GM23338 (cell line): ENCODE measurements around the gene ZC2HC1B. TPM values are rescaled to one million over a fixed set of nuclear protein-coding genes. Genes with fewer than 3 reads are reported as not detected.

Experiments used
- ATAC-seq: fragments of 200-7000 bp; cut with Tn5 transposase; 3 replicates; pipeline ENCODE4 v1.9.1; 2020
- DNase-seq: peaks from one replicate; pipeline ENCODE4 v3.0.0-alpha.2; 2015; ENCODE audit warnings: low spot score
- H2AFZ ChIP-seq: fragments of 200-600 bp; sonication (generic); 2 replicates; pipeline ENCODE4 v1.8.0; 2016; ENCODE audit warnings: antibody characterized with exemption, mild to moderate bottlenecking, moderate library complexity
- H3F3A ChIP-seq: fragments of 200-600 bp; sonication (generic); replicated peaks from 2 replicates; pipeline ENCODE4 v1.8.0; 2017; ENCODE audit warnings: antibody characterized with exemption, mixed run types, low read depth
- H3K27ac ChIP-seq: fragments of 200-600 bp; sonication (generic); 2 replicates; pipeline ENCODE4 v1.6.1; 2016; ENCODE audit warnings: low read depth
- H3K27me3 ChIP-seq: fragments of 200-600 bp; sonication (generic); 2 replicates; pipeline ENCODE4 v1.8.0; 2016; ENCODE audit warnings: mild to moderate bottlenecking, mixed run types, moderate library complexity; ENCODE audit not compliant: insufficient read depth
- H3K36me3 ChIP-seq: fragments of 200-600 bp; sonication (generic); 2 replicates; pipeline ENCODE4 v1.8.0; 2016; ENCODE audit warnings: mild to moderate bottlenecking; ENCODE audit not compliant: insufficient read depth
- H3K4me1 ChIP-seq: fragments of 200-600 bp; sonication (generic); 2 replicates; pipeline ENCODE4 v1.8.0; 2016; ENCODE audit warnings: mild to moderate bottlenecking, moderate library complexity; ENCODE audit not compliant: insufficient read depth
- H3K4me2 ChIP-seq: fragments of 200-600 bp; sonication (generic); 2 replicates; pipeline ENCODE4 v1.7.1; 2017; ENCODE audit warnings: mixed run types
- H3K4me3 ChIP-seq: fragments of 200-600 bp; sonication (generic); 2 replicates; pipeline ENCODE4 v1.6.1; 2016; ENCODE audit warnings: mixed run types
- H3K79me2 ChIP-seq: fragments of 200-600 bp; sonication (generic); replicated peaks from 2 replicates; pipeline ENCODE4 v1.8.0; 2017; ENCODE audit warnings: mild to moderate bottlenecking; ENCODE audit not compliant: insufficient read depth
- H3K9me2 ChIP-seq: fragments of 200-600 bp; sonication (generic); 2 replicates; pipeline ENCODE4 v1.8.0; 2017; ENCODE audit not compliant: insufficient read depth
- H4K20me1 ChIP-seq: fragments of 200-600 bp; sonication (generic); replicated peaks from 2 replicates; pipeline ENCODE4 v1.8.0; 2017; ENCODE audit warnings: mild to moderate bottlenecking; ENCODE audit not compliant: insufficient read depth
- H3K27ac Mint-ChIP-seq: 2 replicates; pipeline ENCODE4 v1.8.0; 2020; ENCODE audit warnings: inconsistent platforms, mild to moderate bottlenecking, moderate library complexity, mixed read lengths
- H3K27me3 Mint-ChIP-seq: 3 replicates; pipeline ENCODE4 v1.8.0; 2022; ENCODE audit warnings: low read depth, mild to moderate bottlenecking, moderate library complexity, mixed read lengths, inconsistent platforms; ENCODE audit not compliant: insufficient read depth, poor library complexity
- H3K36me3 Mint-ChIP-seq: 3 replicates; pipeline ENCODE4 v1.8.0; 2021; ENCODE audit warnings: low read depth, mild to moderate bottlenecking, inconsistent platforms, moderate library complexity, mixed read lengths
- H3K4me1 Mint-ChIP-seq: 3 replicates; pipeline ENCODE4 v1.8.0; 2020; ENCODE audit warnings: mild to moderate bottlenecking, inconsistent platforms, mixed read lengths
- H3K4me3 Mint-ChIP-seq: 3 replicates; pipeline ENCODE4 v1.8.0; 2021; ENCODE audit warnings: moderate library complexity, mild to moderate bottlenecking, inconsistent platforms, mixed read lengths
- H3K9me3 Mint-ChIP-seq: 3 replicates; pipeline ENCODE4 v1.8.0; 2020; ENCODE audit warnings: moderate library complexity, mild to moderate bottlenecking, inconsistent platforms, mixed read lengths
- CREB1 ChIP-seq: fragments of 250-450 bp; sonication (Bioruptor Pico); IDR thresholded peaks from 2 replicates; pipeline ENCODE4 v1.5.0; 2020; ENCODE audit warnings: low read depth, mild to moderate bottlenecking, moderate library complexity
- JUNB ChIP-seq: IDR thresholded peaks from one replicate; pipeline ENCODE4 v1.6.1; 2016; ENCODE audit warnings: antibody characterized with exemption; ENCODE audit not compliant: unreplicated experiment
- REST ChIP-seq: IDR thresholded peaks from one replicate; pipeline ENCODE4 v1.6.1; 2018; ENCODE audit warnings: antibody characterized with exemption; ENCODE audit not compliant: unreplicated experiment
- polyA plus RNA-seq: library from polyadenylated mRNA; unstranded; fragments of >200 nt; fragmentation: Nextera tagmentation; extraction: Ambion mirVana; gene quantifications from 2 replicates; pipeline ENCODE4 v1.2.1, GENCODE V29; 2016
- total RNA-seq: library from RNA; depleted of rRNA; stranded (reverse); fragments of >200 nt; shearing (Covaris generic); gene quantifications from 2 replicates; pipeline ENCODE4 v1.2.3, GENCODE V29; 2014
- TF ChIP-seq, protein P1 (sequence below): fragments of 250-450 bp; sonication (Bioruptor Pico); IDR thresholded peaks from 2 replicates; pipeline ENCODE4 v1.5.0; 2020; ENCODE audit warnings: mild to moderate bottlenecking, moderate library complexity

The ZC2HC1B gene
- total and polyA plus RNA-seq, 2 experiments from 2014 or later, result not detected

GRCh38 chr6:143839196-143839595, 25.1 kb upstream of the ZC2HC1B start:
- no peaks in the 10 kb centered on the region for H4K20me1 ChIP-seq
- DNase-seq (no peak), ATAC-seq (no peak)
- H3K36me3 Mint-ChIP-seq, result peaks cover 6% of the 10 kb centered on the region
- no peaks in the 10 kb centered on the region for H3K9me2 ChIP-seq
- H3K4me1 ChIP-seq, result peaks cover 9% of the 10 kb centered on the region
- no peaks in the 10 kb centered on the region for H3F3A ChIP-seq
- peaks cover 5% of the 10 kb centered on the region for H3K27me3 Mint-ChIP-seq
- 0 out of 2 replicates have a peak, but pooled peaks cover 1% of the 10 kb centered on the region for H3K36me3 ChIP-seq
- H3K4me3 ChIP-seq, result no peak overlapping the region
- H2AFZ ChIP-seq, result no peak overlapping the region
- H3K9me3 Mint-ChIP-seq, result no peaks in the 10 kb centered on the region
- no peak overlapping the region for H3K27ac ChIP-seq
- TF ChIP-seq, protein P1, sequence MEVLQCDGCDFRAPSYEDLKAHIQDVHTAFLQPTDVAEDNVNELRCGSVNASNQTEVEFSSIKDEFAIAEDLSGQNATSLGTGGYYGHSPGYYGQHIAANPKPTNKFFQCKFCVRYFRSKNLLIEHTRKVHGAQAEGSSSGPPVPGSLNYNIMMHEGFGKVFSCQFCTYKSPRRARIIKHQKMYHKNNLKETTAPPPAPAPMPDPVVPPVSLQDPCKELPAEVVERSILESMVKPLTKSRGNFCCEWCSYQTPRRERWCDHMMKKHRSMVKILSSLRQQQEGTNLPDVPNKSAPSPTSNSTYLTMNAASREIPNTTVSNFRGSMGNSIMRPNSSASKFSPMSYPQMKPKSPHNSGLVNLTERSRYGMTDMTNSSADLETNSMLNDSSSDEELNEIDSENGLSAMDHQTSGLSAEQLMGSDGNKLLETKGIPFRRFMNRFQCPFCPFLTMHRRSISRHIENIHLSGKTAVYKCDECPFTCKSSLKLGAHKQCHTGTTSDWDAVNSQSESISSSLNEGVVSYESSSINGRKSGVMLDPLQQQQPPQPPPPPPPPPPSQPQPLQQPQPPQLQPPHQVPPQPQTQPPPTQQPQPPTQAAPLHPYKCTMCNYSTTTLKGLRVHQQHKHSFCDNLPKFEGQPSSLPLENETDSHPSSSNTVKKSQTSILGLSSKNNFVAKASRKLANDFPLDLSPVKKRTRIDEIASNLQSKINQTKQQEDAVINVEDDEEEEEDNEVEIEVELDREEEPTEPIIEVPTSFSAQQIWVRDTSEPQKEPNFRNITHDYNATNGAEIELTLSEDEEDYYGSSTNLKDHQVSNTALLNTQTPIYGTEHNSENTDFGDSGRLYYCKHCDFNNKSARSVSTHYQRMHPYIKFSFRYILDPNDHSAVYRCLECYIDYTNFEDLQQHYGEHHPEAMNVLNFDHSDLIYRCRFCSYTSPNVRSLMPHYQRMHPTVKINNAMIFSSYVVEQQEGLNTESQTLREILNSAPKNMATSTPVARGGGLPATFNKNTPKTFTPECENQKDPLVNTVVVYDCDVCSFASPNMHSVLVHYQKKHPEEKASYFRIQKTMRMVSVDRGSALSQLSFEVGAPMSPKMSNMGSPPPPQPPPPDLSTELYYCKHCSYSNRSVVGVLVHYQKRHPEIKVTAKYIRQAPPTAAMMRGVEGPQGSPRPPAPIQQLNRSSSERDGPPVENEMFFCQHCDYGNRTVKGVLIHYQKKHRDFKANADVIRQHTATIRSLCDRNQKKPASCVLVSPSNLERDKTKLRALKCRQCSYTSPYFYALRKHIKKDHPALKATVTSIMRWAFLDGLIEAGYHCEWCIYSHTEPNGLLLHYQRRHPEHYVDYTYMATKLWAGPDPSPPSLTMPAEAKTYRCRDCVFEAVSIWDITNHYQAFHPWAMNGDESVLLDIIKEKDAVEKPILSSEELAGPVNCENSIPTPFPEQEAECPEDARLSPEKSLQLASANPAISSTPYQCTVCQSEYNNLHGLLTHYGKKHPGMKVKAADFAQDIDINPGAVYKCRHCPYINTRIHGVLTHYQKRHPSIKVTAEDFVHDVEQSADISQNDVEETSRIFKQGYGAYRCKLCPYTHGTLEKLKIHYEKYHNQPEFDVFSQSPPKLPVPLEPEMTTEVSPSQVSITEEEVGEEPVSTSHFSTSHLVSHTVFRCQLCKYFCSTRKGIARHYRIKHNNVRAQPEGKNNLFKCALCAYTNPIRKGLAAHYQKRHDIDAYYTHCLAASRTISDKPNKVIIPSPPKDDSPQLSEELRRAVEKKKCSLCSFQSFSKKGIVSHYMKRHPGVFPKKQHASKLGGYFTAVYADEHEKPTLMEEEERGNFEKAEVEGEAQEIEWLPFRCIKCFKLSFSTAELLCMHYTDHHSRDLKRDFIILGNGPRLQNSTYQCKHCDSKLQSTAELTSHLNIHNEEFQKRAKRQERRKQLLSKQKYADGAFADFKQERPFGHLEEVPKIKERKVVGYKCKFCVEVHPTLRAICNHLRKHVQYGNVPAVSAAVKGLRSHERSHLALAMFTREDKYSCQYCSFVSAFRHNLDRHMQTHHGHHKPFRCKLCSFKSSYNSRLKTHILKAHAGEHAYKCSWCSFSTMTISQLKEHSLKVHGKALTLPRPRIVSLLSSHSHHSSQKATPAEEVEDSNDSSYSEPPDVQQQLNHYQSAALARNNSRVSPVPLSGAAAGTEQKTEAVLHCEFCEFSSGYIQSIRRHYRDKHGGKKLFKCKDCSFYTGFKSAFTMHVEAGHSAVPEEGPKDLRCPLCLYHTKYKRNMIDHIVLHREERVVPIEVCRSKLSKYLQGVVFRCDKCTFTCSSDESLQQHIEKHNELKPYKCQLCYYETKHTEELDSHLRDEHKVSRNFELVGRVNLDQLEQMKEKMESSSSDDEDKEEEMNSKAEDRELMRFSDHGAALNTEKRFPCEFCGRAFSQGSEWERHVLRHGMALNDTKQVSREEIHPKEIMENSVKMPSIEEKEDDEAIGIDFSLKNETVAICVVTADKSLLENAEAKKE, result no peak
- TF ChIP-seq JUNB (no peak), REST (no peak), CREB1 (CRISPR knock-in tag) (no peak)
- H3K4me1 Mint-ChIP-seq, result peaks cover 8% of the 10 kb centered on the region
- H3K27ac Mint-ChIP-seq, result no peak overlapping the region
- H3K79me2 ChIP-seq, result peaks cover 10% of the 10 kb centered on the region
- no peak overlapping the region for H3K4me2 ChIP-seq
- H3K4me3 Mint-ChIP-seq, result no peak overlapping the region
- no peaks in the 10 kb centered on the region for H3K27me3 ChIP-seq
